ENCODE measurements around the gene LRRC3B.
"Not testable (repeated sequence)": the region's sequence is repeated elsewhere in the genome, so short reads cannot be mapped to it uniquely, and the experiment has no call there.

Gene LRRC3B, protein sequence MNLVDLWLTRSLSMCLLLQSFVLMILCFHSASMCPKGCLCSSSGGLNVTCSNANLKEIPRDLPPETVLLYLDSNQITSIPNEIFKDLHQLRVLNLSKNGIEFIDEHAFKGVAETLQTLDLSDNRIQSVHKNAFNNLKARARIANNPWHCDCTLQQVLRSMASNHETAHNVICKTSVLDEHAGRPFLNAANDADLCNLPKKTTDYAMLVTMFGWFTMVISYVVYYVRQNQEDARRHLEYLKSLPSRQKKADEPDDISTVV

DNA sequence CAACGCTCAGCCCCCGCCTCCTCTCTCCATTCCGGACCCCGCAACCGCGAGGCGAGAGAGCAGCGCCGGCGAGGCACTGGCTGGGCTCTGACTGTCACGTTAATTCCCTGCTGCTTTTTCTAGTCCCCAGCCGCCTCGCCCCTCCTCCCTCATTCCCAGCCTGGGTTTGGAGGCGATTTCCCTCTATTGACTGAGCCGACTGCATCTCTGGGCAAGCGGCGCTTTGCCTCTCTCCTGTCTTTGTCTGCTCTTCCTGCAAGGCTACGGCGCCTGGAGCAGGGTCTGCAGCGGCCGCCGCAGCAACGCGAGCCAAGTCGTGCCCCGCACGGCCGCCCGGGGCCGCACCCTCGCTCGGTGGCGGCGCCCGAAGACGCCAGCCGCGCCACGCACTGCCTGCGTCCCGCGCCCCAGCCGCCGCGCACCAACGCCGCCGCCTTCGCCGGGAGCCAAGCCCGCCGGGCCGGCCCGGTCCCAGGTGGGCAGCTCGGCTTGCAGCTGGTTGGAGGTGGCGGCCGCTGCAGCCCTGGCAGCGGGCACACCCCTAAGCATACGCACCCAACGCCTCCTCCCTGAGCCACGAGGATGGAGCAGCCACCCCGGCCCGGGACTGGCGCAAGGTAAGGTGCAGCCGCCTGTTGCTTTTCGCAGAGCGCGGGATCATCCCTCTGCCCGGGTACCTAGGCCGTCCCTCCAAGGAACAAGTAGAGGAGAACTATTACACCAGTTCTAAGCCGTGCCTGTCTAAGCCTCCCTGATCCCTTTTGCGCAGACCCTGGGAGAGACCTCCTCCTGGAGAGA lies at the start of gene LRRC3B:
LRRC3B (plus strand) TSS at position 152 of the 798 bp plus-strand sequence. CDS start 86,901 bp downstream, outside the sequence.
- FAIRE-seq, result no peak

DNA sequence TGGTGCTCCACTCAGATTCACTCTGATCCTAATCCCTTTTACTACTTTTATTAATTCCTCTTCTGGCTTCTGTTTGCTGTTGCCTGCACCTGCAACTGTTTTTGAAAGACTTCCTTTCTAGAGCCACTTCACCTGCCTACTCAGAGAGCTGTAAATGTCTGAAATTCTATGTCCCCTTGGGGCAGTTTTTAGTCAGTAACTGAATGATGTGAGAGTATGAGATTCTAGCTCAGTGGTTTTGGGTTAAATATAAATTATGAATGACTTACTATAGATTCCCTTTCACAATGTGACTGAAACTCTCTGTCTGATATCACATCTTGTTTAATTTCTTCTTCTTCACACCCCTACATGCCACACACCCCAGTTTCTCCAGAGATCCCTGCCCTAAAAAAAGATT lies 47.8 kb upstream of the LRRC3B start:
- FAIRE-seq, result no peak

DNA sequence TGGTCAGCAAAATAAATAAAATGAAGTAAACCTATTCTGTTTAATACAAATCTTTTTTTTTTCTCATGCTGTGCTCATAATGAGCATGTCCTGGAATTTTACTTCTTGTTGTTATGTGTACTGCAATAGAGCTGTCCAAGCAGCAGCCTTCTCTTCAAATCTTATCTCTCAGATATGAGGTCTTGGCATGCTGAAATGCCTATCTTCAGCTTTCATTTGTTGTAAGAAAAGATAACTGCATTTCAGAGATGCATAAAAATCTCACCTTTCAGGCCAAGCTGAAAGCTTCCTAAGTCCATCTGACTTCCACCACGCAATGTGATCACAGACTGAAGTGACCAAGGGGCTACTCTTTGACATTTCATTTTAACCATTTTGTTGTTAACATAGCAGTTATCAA lies 43.5 kb upstream of the LRRC3B start:
- no peak for FAIRE-seq

DNA sequence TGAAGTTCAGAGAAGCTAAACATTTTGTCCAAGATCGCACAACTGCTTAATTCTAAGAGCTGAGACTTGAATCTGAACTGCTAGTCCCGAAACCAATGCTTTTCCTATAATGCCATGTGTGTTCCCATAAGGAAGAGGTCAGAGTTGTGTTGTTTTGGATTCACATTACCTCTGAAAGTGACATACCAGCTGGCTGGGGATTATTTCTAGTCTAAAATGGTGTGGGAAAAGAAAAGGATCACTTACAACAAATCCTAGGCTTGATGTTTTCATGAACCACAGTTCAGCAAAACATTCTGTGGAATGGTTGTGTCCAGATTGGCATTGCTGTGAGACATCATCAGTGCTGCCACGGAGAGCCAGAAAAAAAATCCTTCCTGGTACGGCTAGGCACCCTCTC lies 35.0 kb upstream of the LRRC3B start:
- FAIRE-seq, result no peak

DNA sequence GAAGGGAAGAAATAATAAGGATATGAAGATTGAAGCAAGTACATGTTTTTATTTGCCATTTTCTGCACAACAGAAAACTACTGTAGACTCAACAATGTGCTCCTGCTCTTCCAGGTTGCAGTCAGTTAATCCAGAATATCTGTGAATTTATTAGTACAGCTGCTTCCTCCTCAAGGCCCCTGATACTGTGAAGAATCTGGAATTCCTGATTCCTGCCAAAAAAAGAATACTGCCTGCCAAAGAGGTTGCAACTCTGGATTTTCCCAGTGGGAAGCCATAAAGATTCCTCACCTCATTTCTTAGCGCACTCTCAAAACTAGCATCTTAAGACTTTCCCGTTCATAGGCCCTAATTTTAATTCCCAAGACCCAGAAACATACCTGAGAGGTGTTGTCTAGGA lies 33.6 kb upstream of the LRRC3B start:
- FAIRE-seq, result no peak

DNA sequence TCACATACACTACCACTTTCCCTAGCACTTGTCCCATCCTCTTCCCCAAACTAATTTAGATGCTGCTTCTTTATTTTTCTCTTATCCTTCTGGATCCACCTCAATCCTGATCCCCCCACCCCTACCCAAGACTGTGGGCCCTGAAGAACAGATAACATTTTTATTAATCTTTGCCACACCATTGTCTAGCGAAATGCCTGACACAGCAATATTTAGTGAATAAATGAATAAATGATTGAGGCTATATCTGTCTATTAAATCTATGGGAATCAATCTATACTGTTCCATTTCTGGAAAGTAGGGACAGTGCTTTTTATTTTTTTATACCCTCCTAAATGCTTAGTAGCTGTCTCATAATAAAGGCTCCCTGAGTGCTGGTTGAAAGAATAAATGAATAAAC lies 32.9 kb upstream of the LRRC3B start:
- no peak for FAIRE-seq

DNA sequence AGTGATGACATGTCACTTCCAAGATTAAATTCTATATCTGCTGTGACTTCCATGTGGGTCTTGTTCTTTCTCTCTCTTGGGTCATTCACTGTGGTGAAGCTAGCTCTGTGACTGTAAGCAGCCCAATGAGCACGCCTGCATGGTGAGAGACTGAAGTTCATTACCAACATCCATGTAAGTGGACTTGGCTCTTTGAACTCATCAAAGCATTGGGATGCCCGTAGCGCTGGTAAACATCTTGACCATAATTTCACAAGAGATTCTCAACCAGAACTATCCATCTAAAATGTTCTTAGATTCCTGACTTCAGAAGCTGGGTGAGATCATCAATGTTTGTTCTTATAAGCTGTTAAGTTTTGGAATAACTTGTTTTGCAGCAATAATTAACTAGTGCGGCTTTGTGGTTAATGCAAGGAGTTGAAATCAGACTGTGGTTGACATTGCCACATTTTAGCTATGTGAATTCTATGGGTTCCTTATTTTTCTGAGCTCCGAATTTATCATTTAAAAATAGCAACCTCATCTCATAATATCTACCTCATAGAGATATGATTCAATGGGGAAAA lies 31.6 kb upstream of the LRRC3B start:
- no peak for FAIRE-seq

DNA sequence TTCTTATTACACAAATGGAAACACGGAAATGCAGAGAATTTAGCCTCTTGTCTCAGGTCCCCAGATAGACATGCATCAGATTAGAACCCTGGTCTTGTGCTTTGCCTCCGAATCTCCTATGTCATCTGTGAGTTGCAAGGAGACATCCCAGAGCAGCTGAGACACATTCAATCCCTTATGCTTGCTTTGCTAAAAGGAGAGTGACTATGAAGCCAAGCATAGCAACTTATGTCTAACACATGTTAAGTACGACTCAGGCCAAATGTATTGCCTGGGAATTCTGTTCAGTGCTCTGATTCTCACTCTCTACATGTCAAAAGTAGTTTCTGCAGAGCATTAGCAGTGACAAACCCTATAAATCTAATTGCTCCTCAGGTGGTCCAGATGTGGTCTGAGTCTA lies 30.6 kb upstream of the LRRC3B start:
- FAIRE-seq, result no peak

DNA sequence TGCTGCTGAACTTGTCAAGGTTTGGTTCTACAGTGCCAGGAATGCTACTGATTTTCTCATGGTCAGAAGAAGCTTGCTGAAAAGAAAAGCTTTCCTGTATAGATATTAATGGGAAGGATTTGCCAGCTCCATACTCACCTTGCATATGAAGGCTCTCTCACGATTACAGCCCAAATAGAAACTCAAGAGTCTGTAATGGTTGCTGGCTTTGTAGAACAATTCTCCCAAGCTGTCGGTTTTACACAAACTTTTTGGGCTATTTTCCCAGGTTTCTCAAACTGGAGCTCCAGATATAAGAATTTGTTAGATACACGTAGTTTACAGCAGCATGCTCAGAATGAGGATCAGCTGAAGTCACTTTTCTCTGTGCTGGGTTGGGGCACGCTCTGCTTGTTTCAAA lies 30.1 kb upstream of the LRRC3B start:
- no peak for FAIRE-seq

DNA sequence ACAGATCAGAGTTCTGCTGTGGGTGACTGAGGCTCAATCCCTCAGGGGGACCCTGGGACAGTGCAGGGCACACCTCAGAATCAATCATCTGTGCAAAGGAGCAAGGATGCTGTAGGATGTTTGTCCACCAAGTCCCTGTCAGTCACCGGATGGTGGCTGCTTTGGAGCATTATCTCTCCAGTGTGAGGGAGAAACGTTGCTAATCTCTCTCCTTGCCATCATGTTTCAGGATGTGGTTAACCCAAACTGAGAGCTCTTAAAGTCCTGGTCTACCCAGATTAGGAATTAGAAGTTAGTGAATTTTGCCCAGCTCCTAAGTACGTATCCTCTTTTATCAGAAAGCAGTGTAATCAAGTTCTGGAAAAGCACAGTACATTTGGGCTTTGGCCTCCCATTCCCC lies 26.2 kb upstream of the LRRC3B start:
- no peak for FAIRE-seq

DNA sequence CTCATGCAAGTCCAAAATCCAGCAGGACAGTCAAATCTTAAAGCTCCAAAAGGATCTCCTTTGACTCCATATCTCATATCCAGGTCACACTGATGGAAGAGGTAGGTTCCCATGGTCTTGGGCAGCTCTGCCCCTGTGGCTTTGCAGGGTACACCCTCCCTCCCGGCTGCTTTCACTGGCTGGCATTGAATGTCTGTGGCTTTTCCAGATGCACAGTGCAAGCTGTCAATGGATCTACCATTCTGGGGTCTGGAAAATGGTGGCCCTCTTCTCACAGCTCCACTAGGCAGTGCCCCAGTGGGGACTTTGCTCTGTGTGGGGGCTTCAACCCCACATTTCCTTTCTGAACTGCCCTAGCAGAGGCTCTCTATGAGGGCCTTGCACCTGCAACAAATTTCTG lies 19.3 kb upstream of the LRRC3B start:
- FAIRE-seq, result not testable (repeated sequence)

DNA sequence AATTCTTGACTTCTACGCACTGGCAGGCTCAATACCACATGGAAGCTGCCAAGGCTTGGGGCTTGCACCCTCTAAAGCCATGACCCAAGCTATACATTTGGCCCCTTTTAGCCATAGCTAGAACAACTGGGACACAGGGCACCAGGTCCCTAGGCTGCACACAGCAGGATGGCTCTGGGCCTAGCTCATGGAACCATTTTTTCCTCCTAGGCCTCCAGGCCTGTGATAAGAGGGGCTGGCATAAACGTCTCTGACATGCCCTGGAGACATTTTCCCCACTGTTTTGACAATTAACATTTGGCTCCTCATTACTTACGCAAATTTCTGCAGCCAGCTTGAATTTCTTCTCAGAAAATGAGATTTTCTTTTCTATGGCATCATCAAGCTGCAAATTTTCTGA lies 18.8 kb upstream of the LRRC3B start:
- not testable (repeated sequence) for FAIRE-seq

DNA sequence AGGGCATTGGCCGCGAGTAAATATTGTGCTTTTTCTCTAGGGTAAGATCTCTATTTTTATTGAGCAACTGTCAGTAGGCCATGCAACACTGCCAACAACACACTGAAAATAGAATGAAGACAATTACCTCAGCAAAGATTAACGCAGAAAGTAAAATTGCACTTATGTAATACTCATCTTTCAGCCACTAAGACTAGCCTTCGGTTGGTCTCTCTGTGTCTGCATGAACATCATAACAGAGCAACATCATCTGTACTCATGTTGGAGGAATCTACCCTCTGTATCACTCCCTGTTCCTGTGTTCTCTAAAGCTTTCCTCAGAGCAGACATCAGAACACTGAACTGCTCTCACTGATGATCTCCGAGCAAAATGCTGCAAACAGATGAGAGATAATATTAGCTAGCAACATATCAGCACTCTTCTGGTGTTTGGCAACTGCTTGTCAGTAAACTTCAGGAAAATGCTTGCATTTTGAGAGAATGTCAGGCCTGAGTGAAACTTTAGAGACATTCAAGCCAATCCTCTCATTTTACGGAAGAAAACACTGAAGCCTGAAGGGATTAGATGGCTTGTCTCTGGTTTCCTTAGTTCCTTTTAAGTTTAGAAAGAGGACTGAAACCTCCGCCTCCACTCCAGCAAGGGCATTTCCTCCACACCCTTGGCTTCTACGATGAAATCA lies 8.4 kb upstream of the LRRC3B start:
- no peak for FAIRE-seq

DNA sequence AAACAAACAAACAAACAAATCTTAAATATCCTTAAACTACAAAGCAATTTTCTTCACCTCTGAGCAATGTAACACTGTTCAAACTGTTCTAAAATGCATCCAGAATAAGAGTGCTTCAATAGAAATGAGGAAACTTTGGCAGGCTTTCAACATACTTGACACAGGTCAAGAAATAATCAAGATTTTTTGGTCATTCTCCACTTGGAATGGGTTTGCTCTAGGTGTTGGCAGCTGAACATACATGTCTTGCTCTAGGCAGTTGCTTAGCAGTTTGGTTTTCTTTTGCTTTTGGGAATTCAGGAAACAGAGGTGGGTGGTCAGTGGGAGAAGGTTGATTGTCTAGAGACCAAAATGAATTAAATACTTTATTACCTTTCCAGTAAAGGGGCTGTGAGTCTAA lies 1.4 kb upstream of the LRRC3B start:
- FAIRE-seq, result no peak

DNA sequence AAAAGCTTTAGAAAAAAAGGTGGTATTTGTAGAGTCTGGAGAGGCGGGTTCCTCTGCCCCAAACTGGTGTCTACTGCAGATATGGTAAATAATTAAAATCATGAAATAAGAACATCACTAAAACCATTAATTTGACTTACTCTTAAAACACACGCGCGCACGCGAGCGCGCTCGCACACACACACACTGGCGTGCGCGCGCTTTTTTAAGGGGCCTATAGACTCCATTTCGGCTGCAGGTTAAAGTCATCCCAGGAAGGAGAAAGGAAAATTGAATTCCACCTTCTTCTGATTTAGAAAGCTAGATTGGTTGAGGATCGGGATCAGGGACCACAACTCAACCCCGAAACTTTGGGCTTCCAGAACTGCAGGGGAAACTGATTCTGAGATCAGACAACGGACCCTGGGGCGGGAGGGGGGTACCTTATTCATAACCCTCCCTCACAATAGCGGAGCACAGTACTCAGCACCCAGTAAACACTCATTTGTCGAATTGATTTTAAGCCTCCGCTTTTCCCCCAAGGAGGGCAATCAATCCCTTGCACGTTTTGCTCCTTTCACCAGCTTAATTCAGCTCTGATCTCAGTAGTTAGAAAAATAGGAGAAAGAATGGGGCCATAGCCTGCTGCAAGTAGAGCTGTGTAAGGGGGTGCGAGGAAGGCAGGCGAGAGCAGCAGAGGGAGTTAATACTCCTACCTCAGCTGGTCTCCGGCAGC lies 509 bp upstream of the LRRC3B start:
- FAIRE-seq, result no peak

DNA sequence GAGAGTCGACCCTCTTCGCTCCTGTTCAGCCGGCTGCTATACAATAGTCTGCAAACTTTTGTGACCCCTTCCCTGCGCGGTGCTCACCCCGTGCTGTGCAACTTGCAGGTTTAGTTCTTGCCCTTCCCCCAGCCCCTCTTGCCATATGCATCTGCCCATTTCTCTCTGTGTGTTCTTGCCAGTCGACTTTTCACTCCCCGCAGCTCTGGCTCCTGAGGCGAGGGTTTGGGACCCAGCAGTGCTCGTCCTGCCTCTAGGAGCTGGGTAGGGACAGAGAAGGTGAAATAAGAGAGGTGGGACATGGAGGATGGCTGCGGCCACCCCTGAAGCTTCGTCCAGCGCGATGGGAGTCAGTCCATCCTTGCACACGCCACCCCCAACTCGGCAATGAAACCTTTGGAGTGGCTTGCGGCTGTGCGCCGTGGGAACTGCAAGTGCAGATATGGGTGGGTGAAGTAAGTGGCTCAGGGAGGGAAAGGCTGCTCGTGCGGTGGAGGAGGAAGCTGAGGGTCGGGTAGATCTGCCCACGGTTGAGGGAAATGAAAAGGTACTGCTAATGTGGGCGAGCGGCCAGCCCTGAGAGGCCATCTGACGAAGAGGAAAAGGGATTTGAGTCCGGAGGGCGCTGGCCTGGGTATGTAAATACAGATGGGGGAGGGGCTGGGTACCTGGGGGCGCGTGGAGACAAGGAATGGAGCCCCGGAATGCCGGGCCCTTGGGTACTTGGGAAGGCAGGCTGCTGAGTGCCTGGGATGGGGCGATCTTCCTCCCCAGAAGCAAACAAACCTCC lies 1.0 kb downstream of the LRRC3B start:
- no peak for FAIRE-seq

DNA sequence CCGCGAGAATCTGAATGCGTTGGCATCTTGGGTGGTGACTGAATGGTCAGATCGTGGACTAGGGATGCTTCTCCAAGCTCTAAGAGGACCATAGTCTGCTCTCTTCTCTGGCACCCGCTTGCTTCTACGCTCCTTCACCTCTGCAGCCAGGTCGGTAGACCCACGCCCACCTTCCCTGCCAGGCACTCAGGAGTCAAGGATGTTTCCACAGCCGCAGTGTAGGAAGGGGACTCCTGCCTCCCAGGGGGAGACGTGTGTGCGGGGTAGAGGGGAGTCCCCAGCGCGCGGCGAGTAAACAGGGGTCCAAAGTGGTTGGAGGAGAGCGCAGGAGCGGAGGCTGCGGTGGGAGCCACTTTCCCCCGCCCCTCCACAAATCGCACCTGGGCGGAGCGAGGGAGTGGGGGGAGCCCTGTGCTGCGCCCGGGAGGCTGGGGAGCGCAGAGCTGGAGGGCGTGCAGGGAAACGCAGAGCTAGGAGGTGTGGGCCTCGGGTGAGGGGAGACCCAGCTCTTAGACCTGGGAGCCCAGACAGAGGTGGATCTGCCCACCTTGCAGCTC lies 1.7 kb downstream of the LRRC3B start:
- FAIRE-seq, result no peak

DNA sequence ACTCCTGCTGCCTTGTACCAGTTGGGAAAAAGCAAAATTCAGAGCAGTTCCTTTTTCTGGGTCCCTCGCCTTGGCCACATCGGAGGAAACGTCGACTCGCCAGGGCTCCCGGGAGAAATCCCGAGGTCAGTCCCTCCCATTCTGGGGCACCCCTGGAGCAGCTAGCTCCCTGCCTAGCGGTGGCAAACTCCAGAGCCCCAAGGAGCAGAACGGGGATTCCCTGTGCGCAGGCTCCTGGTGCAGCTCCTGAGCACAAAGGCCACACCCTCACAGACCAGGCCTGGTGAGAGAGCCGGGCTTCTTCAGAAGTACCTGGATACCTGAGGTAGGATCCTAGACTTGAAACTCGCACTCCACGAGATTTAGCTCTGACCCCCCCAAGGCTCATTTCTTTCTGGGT lies 2.6 kb downstream of the LRRC3B start:
- FAIRE-seq, result no peak

DNA sequence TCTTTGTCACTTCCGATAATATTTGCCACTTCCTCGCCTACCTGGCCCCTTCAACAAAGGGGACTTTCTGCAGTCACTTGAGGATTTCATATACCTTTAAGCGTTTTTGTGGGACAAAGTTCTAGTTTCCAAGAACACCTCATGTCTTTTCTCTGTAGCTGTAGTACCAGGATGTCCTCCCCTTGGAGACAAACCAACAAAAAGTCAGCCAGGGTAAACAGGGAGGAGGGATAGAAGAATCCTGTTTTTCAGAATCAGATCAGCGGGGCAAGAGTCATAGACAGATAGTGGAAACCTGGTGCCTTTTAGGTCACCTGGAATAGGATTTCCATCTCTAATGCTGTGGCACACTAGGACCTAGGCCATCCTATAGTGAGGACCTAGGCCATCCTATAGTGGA lies 4.5 kb downstream of the LRRC3B start:
- no peak for FAIRE-seq

DNA sequence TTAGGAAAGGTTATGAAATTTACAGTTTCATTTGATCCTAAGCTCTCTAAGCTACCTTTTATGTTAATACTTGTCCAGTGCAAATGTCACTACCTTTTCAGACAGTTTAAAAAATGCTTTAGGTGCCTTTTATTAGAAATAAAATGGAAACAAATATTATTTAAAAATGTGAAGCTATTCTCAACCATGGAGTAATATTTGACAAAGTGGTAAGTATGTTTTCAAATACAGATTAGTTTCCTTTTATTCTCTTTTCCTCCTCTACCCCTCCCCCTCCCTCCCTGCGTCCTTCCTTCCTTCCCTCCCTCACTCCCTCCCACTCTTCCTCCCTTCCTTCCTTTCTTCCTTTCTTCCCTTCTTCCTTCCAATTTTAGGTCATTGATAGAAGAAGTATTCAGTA lies 6.3 kb downstream of the LRRC3B start:
- FAIRE-seq, result no peak

DNA sequence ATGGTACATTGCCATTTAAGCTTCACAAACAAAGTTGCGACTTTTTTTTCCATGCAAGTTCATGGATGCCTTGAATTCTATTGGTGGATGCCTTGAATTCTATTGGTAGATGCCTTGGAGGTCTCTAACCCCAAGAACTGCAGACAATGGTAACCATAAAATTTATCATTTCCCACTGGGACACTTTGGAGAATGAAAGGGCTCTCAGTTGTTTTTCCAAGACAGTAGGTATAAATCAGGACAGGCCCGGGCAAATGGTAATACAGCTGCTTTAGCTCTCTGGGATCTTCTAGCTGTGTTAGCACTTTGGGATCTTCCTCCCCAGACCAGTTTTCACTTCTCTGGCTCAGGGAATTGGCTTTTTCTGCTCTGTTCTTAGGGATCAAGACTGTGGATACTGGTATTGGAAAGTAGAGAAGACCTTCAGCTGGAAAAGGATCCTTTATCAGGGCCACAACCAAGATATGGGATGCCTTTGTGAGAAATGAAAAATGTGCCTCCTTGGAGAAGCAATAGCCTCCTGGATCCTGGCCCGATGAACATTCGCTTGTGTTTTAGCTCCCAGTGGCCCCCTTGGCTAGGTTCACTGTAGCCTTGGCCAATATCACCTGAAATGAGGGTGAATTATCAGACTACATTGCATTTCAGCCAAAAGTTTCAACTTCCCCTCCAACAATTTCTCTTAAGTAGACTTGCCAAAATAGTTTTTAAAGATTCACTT lies 8.3 kb downstream of the LRRC3B start:
- no peak for FAIRE-seq

All from TTC549 (cell line).